ENCODE data around the gene TMTC1.
A peak's percentile ranks its signal among the peaks of the same experiment; 100 is the strongest.
"Not testable (repeated sequence)": the region's sequence is repeated elsewhere in the genome, so short reads cannot be mapped to it uniquely, and the experiment has no call there.

TMTC1 gene

DNA sequence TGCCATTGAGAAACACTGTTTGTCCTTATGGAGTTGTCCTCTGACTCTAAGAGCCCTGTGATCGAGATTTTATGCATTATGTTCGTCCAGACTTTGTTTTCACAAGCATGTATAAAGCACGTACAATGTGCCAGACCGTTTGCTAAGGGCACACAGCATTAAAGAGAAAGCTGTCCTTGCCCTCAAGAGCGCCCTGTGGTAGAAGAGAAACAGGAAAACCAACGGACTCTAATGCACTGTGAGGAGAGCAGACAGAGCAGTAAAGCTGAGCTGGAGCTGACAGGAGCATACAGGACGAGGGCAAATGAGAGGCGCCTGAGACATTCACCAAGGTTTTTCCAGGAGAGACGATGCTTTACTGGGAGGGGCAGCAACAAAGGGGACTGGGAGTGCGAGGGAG, 220.1 kb downstream of the TMTC1 start:
- no peak for DNase-seq

DNA sequence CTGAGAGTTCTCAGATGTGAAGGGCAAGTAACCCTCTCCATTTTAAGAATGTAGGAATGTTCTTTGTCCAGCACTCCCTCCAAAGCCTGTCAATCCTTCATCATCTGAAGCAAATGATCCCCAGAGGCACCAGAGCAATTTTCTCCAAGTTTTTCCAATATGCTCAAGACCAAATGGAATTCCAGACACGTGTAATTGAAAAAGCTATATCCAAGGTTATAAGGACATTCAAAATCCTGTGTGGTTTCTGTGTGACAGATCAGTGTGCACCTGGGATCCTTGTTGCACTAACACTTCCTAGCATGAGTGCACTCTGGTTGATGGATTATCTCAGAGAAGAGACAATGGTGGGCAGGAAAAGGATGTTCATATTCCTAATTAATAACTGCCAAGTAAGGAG, 220.7 kb downstream of the TMTC1 start:
- no peak for DNase-seq

DNA sequence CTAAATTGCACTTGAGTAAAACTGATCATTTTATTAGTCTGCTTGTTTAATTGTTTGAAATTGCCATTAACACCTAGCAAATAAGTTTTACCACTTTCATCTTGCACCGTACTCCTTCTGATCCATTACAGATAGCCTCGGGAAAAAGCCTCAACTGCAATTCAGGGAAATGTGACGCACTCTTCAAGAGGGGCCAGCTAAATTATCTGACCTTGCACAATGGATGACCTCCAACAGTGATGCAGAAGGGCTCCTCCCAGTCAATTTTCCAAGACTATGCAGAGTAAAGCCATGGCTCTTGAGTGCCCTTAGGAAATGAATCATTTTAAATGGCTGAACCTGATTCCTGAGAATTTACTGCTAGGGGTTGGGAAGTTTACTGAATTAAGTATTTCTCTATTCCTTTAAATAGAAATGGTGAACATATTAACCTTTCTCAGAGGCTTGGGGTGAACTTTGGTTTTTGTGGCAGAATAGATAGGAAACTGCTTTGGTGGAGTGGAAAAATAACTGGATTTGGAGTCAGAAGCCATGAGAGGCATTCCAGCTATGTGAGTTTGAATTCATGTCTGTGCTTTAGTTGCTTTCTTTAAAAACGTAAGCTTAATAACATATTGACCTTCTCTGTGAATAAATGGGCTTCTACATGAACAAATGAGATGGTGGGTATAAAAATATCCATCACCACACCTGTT, 221.5 kb downstream of the TMTC1 start:
- no peak for DNase-seq

DNA sequence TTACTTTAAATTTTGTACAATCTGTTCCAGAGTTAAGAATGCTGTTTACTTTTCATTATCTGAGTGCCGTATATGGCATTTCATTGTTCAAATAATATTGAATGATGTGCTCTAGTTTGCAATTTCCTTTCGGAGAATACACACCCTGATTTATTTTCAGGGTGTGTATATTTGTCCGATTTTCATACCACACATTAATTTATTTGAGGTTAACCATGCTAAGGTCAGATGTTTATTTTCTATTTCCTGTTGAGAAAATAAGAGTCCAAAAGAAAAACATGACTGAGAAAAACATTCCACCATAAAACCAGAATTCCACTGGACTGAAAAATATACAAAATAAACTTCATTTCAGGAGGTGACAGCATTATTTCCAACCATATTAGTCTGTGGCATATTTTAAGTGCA, 222.1 kb downstream of the TMTC1 start:
- DNase-seq, result no peak

DNA sequence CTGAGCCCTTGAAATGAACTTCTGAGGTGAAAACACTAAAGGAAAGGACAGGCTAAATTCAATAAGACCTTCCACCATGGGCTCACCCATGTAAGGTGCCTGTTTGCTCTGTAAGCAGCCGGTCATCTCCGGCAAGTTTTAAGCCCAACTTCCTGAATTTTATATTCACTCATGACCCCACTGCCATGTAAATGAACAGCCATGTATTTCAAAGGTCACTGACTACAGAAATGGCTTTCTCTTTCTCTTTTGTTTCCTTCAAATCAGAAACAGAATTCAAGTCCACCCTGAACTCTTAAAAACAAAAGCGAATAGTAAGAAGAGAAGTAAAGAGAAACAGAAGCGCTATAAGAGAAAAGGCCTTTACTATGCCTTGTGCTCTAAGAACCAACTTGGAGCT, 224.5 kb downstream of the TMTC1 start:
- DNase-seq, result no peak

DNA sequence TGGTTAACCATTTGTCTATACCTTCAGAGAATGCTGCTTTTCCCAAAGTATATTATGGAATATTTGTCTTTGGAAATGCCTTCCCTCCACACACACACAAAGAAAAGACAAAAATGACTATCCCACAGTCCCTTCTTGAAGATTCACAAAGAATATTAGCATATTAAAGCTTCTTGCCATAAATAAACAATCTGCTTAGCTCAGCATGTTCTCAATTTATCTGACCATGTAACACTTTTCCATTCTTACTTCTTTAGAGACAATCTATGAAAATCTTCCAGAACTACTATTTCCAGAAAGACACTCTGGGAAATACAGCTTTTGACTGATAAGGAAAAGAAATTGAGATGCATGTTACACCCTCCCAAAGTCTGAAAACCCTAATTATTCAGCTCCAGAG, 227.4 kb downstream of the TMTC1 start:
- DNase-seq, result no peak

DNA sequence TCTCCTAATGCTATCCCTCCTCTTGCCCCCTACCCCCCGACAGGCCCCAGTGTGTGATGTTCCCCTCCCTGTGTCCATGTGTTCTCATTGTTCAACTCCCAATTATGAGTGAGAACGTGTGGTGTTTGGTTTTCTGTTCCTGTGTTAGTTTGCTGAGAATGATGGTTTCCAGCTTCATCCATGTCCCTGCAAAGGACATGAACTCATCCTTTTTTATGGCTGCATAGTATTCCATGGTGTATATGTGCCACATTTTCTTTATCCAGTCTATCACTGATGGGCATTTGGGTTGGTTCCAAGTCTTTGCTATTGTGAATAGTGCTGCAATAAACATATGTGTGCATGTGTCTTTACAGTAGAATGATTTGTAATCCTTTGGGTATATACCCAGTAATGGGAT, 228.3 kb downstream of the TMTC1 start:
- DNase-seq, result not testable (repeated sequence)

DNA sequence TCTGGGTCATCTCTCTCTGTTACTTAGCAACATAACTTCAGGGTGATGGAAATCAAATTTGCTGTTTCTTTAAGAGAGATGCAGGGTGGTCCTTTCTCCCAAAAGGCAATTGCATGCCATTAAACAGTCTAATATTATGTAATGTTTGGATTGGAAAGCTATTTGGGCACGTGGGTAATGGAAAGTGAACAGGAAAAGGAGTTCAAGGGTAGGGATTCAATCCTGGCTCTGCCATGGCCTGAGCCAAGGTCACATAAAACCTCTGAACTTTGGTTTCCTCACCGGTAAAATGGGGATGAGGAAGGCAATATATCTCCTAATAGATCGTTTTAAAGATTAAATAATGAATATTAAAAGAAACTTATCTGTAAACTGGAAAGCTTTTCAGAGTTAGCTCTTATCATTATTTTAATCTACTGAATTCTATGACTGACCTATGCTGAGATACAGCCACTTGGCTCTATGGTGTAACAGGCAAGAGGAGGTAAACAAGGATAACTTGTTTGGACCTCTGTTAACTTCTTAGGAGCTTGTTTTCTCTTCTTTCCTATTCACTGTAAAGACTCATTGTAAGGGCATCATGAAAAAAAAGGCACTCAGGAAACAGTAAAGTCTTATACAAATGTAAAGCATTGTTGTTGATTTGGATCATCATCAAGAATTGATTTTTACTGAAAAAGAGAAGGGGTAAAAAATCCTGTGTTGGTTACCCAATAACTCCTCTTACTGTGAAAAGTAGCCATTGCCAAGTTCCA, 230.6 kb downstream of the TMTC1 start:
- no peak for DNase-seq

DNA sequence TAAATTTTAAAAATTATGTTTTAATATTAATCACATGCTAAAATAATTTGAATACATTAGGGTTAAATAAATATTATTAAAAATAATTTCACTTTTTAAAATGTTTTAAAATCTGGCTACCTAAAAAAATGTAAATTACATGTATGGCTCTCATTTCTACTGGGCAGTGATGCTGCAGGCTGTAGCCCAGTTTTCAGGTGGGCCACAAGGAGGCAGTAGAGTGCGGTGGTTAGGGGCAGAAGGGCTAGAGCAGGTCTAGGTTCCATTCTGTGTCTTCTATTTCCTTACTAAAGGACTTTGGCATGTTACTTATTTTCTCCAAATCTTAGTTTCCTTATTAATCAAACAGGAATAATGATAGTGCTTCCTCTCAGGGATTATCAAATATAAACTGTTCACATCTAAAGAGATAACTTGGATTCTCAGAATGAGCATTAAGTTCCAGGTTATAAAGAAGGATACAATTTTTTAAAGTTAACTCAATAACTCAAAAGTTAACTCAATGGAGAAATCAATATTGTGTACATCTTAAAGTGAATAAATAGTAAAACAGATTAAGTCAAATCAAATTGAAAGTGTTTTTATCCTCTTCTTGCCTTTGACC, 231.3 kb downstream of the TMTC1 start:
- DNase-seq, result peak in 1 of 2 experiments; percentile 53

DNA sequence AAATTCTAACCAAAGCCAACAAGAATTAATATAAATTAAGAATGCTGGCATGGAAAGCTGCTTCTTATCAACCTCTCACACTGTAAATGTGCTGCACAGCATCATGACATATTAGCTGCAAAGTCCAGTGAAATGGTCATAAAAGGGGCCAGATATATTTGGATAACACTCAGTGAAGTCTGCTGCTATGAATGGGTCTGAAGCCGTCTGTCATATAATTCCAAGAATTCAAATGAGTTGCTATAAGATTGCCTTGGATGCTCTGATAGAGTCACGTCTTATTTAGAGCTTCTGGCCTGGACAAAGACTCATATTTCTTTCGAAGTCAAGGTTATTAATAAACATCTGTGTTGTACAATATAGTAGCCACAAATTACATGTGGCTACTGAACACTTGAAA, 231.9 kb downstream of the TMTC1 start:
- DNase-seq, result no peak

DNA sequence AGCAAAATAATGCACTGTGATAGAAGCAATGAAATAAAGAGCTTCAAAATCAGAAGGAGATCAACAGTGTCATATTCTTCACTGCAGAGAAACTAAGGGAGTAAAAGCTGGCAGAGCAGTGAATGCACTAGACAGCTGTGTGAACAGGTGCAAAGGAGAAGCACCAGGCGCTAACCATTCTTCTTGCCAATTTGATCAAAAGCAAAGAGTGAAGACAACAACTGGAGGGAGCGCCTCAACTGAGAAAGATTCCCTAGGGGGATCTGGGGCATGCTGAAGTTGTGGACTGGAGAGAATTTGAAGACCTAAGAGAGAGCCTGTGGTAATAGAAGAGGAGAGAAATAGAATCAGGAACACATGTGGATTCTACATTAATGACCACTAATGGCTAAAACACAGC, 235.9 kb downstream of the TMTC1 start:
- DNase-seq, result no peak

DNA sequence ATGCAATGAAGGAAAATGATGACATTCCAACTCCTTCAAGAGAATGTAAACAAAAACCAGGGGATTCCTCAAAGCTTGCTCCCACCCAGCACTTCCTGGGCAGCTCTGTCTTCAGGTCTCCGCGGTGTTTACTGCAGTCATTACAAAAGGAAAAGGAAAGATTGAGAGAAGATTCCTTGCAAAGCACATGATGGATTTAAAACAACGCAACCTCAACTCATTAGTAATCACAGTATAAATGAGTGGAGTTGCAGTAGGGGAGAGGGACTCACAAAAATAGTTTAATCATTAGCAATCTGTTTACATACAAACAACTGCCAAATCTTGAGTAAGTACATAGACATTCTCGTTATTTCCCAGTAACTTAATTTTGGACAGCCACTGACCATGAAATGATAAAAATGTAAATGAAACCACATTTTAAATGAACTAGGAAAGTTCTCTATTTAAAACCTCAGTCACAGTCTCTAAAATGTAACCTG, 236.6 kb downstream of the TMTC1 start:
- DNase-seq, result no peak

DNA sequence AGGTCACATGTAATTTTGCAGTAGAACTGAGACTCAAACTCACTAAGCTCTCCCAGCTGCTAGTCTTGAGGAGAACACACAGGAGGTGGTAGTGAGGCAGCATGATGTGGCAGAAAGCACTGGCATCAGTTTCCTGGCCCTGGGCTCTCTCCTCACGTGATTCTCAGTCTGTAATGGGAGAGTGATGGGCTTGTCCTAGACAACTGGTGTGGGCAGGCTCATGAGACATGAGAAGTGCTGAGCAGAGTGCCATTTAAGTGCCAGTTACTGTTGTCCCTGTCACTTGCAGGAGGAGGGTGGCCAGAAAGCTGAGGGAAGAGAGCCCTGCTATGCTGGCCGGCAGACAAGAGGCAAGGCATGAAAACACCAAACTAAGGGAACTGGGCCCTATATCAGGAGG, 237.7 kb downstream of the TMTC1 start:
- DNase-seq, result no peak

DNA sequence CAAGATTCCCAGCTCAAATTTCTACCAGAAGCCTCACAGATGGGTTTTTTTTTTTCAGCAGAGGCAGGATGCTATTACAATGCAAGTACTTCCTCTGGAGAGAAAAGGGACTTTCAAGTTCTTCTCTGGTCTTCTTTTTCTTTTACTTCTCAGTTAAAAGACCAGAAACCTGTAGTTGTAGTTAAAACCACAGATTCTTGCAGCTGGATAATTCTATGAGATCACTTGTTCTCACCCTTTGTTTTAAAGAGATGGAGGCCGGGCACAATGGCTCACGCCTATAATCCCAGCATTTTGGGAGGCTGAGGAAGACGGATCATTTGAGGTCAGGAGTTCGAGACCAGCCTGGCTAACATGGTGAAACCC, 238.7 kb downstream of the TMTC1 start:
- DNase-seq, result no peak

DNA sequence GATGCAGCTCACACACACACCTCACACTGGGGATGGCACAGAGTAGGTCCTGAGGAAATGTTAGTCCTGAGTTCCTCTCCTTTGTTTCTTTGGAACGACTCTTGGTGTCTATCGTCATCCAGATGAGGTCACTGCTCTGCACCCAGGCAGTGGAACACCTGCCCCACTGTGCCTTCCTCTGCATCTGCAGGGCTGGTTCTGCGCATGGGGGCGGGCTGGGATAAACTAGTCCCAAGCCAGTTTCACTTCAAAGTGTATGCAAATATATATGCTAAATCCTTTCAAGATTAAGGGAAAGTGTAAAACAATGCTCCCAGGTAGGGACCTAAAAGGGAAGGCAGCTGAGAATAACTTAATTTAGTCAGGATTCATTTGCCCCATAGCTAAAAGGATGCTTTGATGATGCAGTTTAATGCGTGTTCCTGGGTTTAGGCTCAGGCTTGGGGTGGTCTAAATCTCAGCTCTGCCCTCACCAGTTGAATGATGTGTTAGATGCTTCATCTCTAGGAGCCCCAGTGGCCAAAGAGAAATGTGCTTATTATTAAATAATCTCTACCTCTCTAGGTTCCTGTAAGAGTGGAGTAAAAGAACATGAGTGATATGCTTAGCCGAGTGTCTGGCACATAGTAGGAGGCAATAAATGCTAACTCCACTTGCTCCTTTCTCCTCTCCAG, 239.2 kb downstream of the TMTC1 start:
- DNase-seq, result no peak

DNA sequence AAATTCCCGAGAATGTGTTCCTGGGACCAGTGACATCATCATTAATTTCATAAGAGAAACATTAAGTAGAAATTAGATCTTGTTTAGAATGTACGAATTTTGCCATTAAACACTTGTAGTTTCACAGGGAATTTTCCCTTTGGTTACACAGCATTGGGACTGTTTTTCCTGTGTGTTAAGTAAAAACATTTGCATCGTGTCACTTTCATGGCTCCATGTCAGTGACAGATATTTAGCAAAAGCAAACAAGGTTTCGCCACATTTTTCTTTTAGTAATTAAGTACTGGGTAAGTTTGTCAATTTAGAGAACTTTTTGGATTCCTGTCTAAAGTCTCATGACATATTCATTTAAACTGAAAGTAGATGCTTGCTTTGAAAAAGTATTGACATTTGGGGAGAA, 240.7 kb downstream of the TMTC1 start:
- DNase-seq, result no peak

DNA sequence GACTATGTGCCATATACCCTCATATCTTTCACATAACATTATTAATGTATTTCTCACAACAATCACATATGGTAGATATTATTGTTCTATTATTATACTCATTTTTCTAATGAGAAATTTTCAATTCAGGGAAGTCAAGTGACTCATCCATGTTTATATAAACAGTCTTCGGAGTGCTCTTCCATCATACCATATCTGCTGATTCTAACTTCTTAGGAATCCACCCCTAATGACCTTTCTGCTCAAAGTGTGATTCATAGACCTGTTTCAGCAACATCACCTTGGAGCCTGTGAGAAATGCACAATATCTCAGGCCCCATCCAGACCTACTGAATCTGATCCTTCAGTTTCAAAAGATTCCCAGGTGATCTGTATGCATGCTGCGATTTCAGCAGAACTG, 246.4 kb downstream of the TMTC1 start:
- DNase-seq, result no peak

DNA sequence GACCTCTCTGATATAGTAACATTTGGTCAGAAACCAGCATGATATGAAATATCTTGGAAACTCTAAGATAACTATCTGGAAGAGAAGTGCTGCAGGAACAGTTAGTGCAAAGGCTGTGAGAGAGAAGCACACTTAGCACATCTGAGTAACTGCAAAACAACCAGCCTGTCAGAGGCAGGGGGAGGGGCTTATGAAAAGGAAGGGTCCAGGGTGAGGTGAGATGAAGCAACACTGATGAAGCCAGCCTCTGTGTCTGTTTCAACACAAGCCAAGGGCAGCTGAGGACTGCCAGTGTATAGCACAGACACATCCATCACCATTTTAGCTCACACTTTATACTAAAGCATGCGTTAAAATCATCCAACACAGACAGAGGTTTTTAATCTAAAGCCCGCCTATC, 248.8 kb downstream of the TMTC1 start:
- no peak for DNase-seq

DNA sequence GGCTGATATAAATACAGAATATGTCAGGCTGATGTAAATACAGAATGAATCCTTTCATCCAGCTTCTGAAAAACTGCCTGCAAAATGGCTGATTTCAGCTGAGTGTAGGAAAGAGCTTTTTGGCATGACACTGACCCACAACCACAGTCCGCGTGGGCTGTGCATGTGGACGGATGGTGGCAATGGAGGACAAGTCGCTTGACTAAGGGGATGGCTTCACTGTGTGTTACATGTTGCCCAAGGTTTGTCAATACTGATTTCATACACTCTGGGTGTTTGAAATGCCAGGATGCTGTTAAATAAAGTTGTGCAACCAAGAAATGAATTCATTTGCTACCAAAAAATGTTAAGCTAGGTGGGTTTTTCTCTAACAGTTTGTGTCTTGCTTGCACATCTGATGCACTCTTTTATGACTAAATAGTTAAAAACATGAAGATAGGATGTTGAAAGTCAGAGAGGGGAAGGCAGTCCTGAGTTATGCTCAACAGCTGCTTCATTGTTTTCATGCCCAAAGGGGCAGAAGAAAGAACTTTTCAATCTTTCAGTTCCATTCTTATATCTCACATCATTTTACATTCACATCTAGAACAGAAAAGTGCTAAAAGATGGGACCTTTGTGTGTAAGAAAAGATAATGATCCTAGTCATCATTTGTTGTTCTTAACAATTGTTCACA, 249.8 kb downstream of the TMTC1 start:
- no peak for DNase-seq

DNA sequence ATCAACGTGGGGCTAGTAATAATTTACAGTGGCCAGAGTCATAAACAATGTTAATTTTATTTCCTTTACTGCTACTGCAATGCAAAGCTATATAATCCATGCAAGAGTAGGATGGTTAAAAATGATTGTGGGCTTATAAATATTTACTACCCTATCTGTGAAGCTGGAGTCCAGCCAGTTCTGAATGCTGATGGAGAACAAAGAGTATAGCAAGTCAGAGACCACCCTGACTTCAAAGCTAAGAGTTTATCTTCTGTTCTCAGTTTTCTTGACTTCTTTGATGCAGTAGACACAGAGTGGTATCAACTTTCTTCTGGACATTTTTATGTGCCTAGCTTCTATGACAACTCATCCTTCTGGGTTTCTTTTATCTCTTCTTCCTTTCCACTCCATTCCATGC, 252.3 kb downstream of the TMTC1 start:
- no peak for DNase-seq

DNA sequence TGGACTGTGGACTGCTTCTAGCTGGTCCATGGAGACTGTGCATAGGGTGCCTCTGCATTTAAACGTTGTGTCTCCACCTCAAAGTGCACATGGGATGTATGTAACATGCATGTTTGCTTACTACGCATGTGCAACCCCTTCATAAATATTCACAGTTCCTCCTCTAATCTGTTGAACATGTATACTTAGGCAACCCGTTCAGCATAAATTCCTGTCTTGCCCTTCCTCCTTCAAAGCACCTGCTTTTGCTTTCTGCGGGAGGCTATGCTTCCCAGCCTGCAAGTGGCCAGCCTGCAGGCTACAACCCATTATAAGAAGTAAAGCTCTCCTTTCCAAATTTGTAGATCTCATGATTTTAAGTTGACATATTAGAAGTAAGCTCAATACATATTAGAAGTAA, 253.3 kb downstream of the TMTC1 start:
- no peak for DNase-seq

DNA sequence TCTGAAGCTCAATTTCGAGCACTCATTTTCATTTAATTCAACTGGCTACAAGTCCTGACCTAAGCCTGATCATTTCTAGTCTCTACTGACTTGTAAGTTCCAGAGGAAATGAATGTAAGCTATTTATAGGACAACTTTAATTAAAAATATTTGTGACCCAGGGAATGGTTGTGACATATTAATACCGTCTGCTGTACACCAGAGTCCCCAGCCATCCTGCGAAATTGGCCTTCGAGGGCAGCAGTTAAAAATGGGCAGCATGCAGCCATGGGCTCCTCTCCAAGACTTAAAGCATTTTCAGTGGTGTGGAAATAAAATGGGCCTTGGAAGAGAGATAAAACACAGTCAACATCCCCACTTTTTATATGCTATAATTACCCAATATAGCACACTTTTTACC, 255.6 kb downstream of the TMTC1 start:
- DNase-seq, result peak in 1 of 2 experiments; percentile 18

DNA sequence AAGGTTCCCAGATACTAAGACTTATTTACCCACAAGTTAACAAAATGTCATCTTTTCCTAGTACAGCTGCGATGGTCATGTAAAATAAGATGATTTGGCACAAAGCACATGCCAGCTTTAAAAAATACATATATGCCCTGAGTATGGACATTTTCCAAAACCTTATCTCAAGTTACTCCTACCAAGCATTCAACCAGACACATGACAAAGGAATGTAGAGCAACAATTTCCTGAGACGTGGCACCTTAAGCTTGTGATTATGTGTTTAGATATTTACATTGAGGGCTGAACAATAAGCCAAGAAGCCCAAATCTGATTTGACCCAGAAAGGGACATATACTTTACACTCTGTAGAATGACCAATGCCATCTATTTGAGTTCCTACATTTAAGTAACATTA, 261.8 kb downstream of the TMTC1 start:
- DNase-seq, result no peak
